Activated CD8-positive, alpha-beta memory T cell treated with anti-CD3 and anti-CD28 coated beads for 48 hours (primary cell): ENCODE measurements around the gene SSTR3.

Experiments used
- DNase-seq, 3 experiments: peaks; one replicate each; pipeline ENCODE4 v3.0.0-alpha.2; 2020; ENCODE audit warnings: low read depth in 2 of 3, low spot score in 2 of 3

SSTR3 gene

GRCh38 chr22:37229012-37229804 is 16.9 kb upstream of the SSTR3 start:
- DNase-seq: no peak

GRCh38 chr22:37228106-37229011 is 16.1 kb upstream of the SSTR3 start:
- DNase-seq: no peak

- DNase-seq: no peak
These were observed 14.2 kb upstream of the SSTR3 start for GRCh38 chr22:37226514-37226913.

GRCh38 chr22:37226087-37226486 is 13.8 kb upstream of the SSTR3 start:
- no peak for DNase-seq

GRCh38 chr22:37225481-37225880 is 13.2 kb upstream of the SSTR3 start:
- no peak for DNase-seq

GRCh38 chr22:37224757-37225420 is 12.6 kb upstream of the SSTR3 start:
- DNase-seq: no peak

- DNase-seq: no peak
These were observed 11.8 kb upstream of the SSTR3 start for GRCh38 chr22:37223965-37224551.

GRCh38 chr22:37222440-37222971 is 10.2 kb upstream of the SSTR3 start:
- DNase-seq: no peak

- DNase-seq: no peak
These were observed 9.4 kb upstream of the SSTR3 start for GRCh38 chr22:37221424-37222333.

GRCh38 chr22:37220543-37220981 is 8.3 kb upstream of the SSTR3 start:
- no peak for DNase-seq

GRCh38 chr22:37219533-37219932 is 7.3 kb upstream of the SSTR3 start:
- DNase-seq: no peak

GRCh38 chr22:37218771-37219411 is 6.6 kb upstream of the SSTR3 start:
- DNase-seq: peak in 1 of 3 experiments; percentile 42

- DNase-seq: no peak
These were observed 6.1 kb upstream of the SSTR3 start for GRCh38 chr22:37218399-37218770.

GRCh38 chr22:37215890-37216289 is 3.6 kb upstream of the SSTR3 start:
- DNase-seq: no peak

- DNase-seq: no peak
These were observed 2.4 kb upstream of the SSTR3 start for GRCh38 chr22:37214731-37215030.

GRCh38 chr22:37213941-37214730 is 1.9 kb upstream of the SSTR3 start:
- DNase-seq: no peak

- DNase-seq: no peak
These were observed 1.1 kb upstream of the SSTR3 start for GRCh38 chr22:37213218-37213855.

GRCh38 chr22:37211866-37212173 is 457 bp downstream of the SSTR3 start:
- no peak for DNase-seq
